HepG2 (cell line): Measurements from ENCODE around the gene EEF1E1. TPM values are rescaled to one million over a fixed set of nuclear protein-coding genes. Genes with fewer than 3 reads are reported as not detected.

Experiments
- BATF2 ChIP-seq: sonication (generic); formaldehyde crosslinking; IDR thresholded peaks from 2 replicates; pipeline ENCODE4 v1.8.0; 2022; ENCODE audit warnings: mild to moderate bottlenecking, missing genetic modification reagents, moderate library complexity
- BRCA1 ChIP-seq: sonication (generic); formaldehyde crosslinking; IDR thresholded peaks from 2 replicates; pipeline ENCODE4 v1.4.0; 2020; ENCODE audit warnings: missing genetic modification reagents
- BRF2 ChIP-seq: sonication (generic); formaldehyde crosslinking; IDR thresholded peaks from 2 replicates; pipeline ENCODE4 v1.8.1; 2022; ENCODE audit warnings: mild to moderate bottlenecking, missing genetic modification reagents
- CAMTA2 ChIP-seq: sonication (generic); formaldehyde crosslinking; IDR thresholded peaks from 2 replicates; pipeline ENCODE4 v1.4.0; 2020; ENCODE audit warnings: mild to moderate bottlenecking, missing genetic modification reagents, borderline replicate concordance
- CENPX ChIP-seq: sonication (generic); formaldehyde crosslinking; IDR thresholded peaks from 2 replicates; pipeline ENCODE4 v1.9.0; 2021; ENCODE audit warnings: mild to moderate bottlenecking, missing genetic modification reagents, moderate library complexity
- ELF3 ChIP-seq: IDR thresholded peaks from 2 replicates; pipeline ENCODE4 v1.6.1; 2016; ENCODE audit warnings: missing genetic modification reagents, missing compliant biosample characterization
- HOMEZ ChIP-seq: IDR thresholded peaks from 2 replicates; pipeline ENCODE4 v1.6.1; 2016; ENCODE audit warnings: low read depth
- IKZF5 ChIP-seq: IDR thresholded peaks from 2 replicates; pipeline ENCODE4 v1.6.1; 2018; ENCODE audit warnings: missing genetic modification reagents, mild to moderate bottlenecking, missing compliant biosample characterization
- KDM1A ChIP-seq: IDR thresholded peaks from 2 replicates; pipeline ENCODE4 v1.6.1; 2016; ENCODE audit warnings: missing compliant biosample characterization
- KLF16 ChIP-seq, 2 experiments: sonication (generic) in 1 of 2; formaldehyde crosslinking in 1 of 2; IDR thresholded peaks; 2 replicates each; pipeline versions ENCODE4 v1.6.1 to v1.8.0; 2016 to 2023; ENCODE audit warnings: missing genetic modification reagents in 2 of 2, missing compliant biosample characterization in 1 of 2
- MAF1 ChIP-seq: sonication (generic); formaldehyde crosslinking; IDR thresholded peaks from 2 replicates; pipeline ENCODE4 v1.5.0; 2020; ENCODE audit warnings: missing genetic modification reagents, borderline replicate concordance
- MAX ChIP-seq: IDR thresholded peaks from 2 replicates; pipeline ENCODE4 v1.6.1; 2012; ENCODE audit warnings: inconsistent platforms
- MNT ChIP-seq: fragments of 450-650 bp; IDR thresholded peaks from 2 replicates; pipeline ENCODE4 v1.6.1; 2016
- YEATS4 ChIP-seq: sonication (generic); formaldehyde crosslinking; IDR thresholded peaks from 2 replicates; pipeline ENCODE4 v1.4.0; 2020; ENCODE audit warnings: missing genetic modification reagents, borderline replicate concordance
- ZBTB44 ChIP-seq: sonication (generic); formaldehyde crosslinking; IDR thresholded peaks from 2 replicates; pipeline ENCODE4 v1.4.0; 2020; ENCODE audit warnings: missing genetic modification reagents
- ZBTB46 ChIP-seq: sonication (generic); formaldehyde crosslinking; IDR thresholded peaks from 2 replicates; pipeline ENCODE4 v1.4.0; 2020; ENCODE audit warnings: mild to moderate bottlenecking, missing genetic modification reagents, borderline replicate concordance
- ZNF569 ChIP-seq: sonication (generic); formaldehyde crosslinking; IDR thresholded peaks from 2 replicates; pipeline ENCODE4 v1.5.0; 2020; ENCODE audit warnings: mild to moderate bottlenecking, missing genetic modification reagents, moderate library complexity, borderline replicate concordance
- ZNF839 ChIP-seq: sonication (generic); formaldehyde crosslinking; IDR thresholded peaks from 2 replicates; pipeline ENCODE4 v1.4.0; 2020; ENCODE audit warnings: missing genetic modification reagents, mild to moderate bottlenecking, borderline replicate concordance
- polyA plus RNA-seq, 8 experiments: library from polyadenylated mRNA; depleted of rRNA in 3 of 8; stranded (reverse) in 7 of 8; unstranded in 1 of 8; fragments of >200 nt; fragmentation: Illumina TruSeq in 4 of 8; extraction: Trizol in 4 of 8; gene quantifications; 2 replicates each; pipeline versions ENCODE4 v1.2.1 to v1.2.3, GENCODE V29; 2011 to 2016; ENCODE audit warnings: low read depth in 4 of 8, missing spikeins in 1 of 8, mixed read lengths in 1 of 8; ENCODE audit not compliant: insufficient read depth in 1 of 8
- total RNA-seq, 5 experiments: library from RNA; depleted of rRNA; stranded (reverse); fragments of >200 nt; fragmentation: Illumina TruSeq; extraction: Trizol; gene quantifications; 2 replicates each; pipeline ENCODE4 v1.2.3, GENCODE V29; 2016; ENCODE audit warnings: low read depth in 1 of 5

Gene EEF1E1
- total and polyA plus RNA-seq, 2 of the 13 experiments (the other 11 are each of a cell fraction or from before 2014, with no cell fraction given) = 128 to 188 TPM

GRCh38 chr6:8102122-8102958, at the start of gene EEF1E1 (continued):
- TF ChIP-seq ZBTB46 (CRISPR knock-in tag) = no peak
- TF ChIP-seq ZNF569 (CRISPR knock-in tag) = no peak
- TF ChIP-seq CAMTA2 (CRISPR knock-in tag) = peak; percentile 91; the same call in 1 of the 2 replicates
- TF ChIP-seq MAX = peak; percentile 98
- TF ChIP-seq CENPX = no peak
- no peak for TF ChIP-seq MAF1 (CRISPR knock-in tag)
- TF ChIP-seq MNT = peak; percentile 49
- TF ChIP-seq KDM1A (CRISPR knock-in tag) = 0 out of 2 replicates have a peak, but pooled peaks have one; percentile 14
- TF ChIP-seq BRCA1 (CRISPR knock-in tag) = 0 out of 2 replicates have a peak, but pooled peaks have one; percentile 27
- peak; percentile 19 for TF ChIP-seq ELF3
- TF ChIP-seq BATF2 (CRISPR knock-in tag) = no peak
- TF ChIP-seq HOMEZ = no peak
- 0 out of 2 replicates have a peak, but pooled peaks have one; percentile 77 for TF ChIP-seq ZNF839 (CRISPR knock-in tag)
- TF ChIP-seq ZBTB44 (CRISPR knock-in tag) = no peak
- peak; percentile 90 for TF ChIP-seq YEATS4 (CRISPR knock-in tag)
- TF ChIP-seq KLF16 (CRISPR knock-in tag; IDR thresholded peaks at IDR 0.05) = peak in 1 of 2 experiments; percentile 74; a peak in 2 of 4 replicates
- TF ChIP-seq BRF2 = no peak
- TF ChIP-seq IKZF5 = no peak; the same call in 1 of the 2 replicates
